Duodenal mucosa (tissue), 2 donors: ENCODE measurements around the gene FAM174B.

Experiments
- H3K27ac ChIP-seq: one replicate; pipeline ENCODE4 v1.7.0; 2013; ENCODE audit warnings: low read depth, low read length
- H3K27me3 ChIP-seq, 2 donors: one replicate each; pipeline ENCODE4 v1.7.0; 2013; ENCODE audit warnings: low read length in 2 of 2, control low read depth in 1 of 2; ENCODE audit not compliant: insufficient read depth in 2 of 2, control insufficient read depth in 1 of 2
- H3K36me3 ChIP-seq, 2 donors: one replicate each; pipeline ENCODE4 v1.7.0; 2013; ENCODE audit warnings: low read length in 2 of 2, control low read depth in 1 of 2; ENCODE audit not compliant: insufficient read depth in 2 of 2, control insufficient read depth in 1 of 2
- H3K4me1 ChIP-seq, 2 donors: one replicate each; pipeline ENCODE4 v1.7.0; 2013; ENCODE audit warnings: low read length in 2 of 2, control low read depth in 1 of 2; ENCODE audit not compliant: insufficient read depth in 2 of 2, control insufficient read depth in 1 of 2
- H3K4me3 ChIP-seq, 2 donors: one replicate each; pipeline ENCODE4 v1.7.0; 2013; ENCODE audit warnings: low read length in 2 of 2, low read depth in 1 of 2
- H3K9ac ChIP-seq, 2 donors: one replicate each; pipeline ENCODE4 v1.7.0; 2013; ENCODE audit warnings: low read length in 2 of 2, low read depth in 1 of 2
- H3K9me3 ChIP-seq, 2 donors: one replicate each; pipeline ENCODE4 v1.7.0; 2013; ENCODE audit warnings: low read length in 2 of 2, control low read depth in 1 of 2; ENCODE audit not compliant: control insufficient read depth in 1 of 2

FAM174B gene

GRCh38 chr15:92653836-92654539 is 1.6 kb downstream of the FAM174B start:
- Histone ChIP-seq H3K27ac (no peak overlapping the region), H3K9ac (no peak overlapping the region), H3K27me3 (no peaks in the 10 kb centered on the region), H3K9me3 (no peaks in the 10 kb centered on the region), H3K36me3 (no peaks in the 10 kb centered on the region), H3K4me3 (peak overlapping the region; percentile 8 to 70), H3K4me1 (peaks cover 0 to 13% of the 10 kb centered on the region in 2 donors)

- H3K36me3 ChIP-seq = no peaks in the 10 kb centered on the region
- no peak overlapping the region for H3K9ac ChIP-seq
- H3K9me3 ChIP-seq = no peaks in the 10 kb centered on the region
- peak overlapping the region in 1 of 2 donors; percentile 8 for H3K4me3 ChIP-seq
- no peaks in the 10 kb centered on the region for H3K27me3 ChIP-seq
- peaks cover 0 to 13% of the 10 kb centered on the region in 2 donors for H3K4me1 ChIP-seq
- no peak overlapping the region for H3K27ac ChIP-seq
Observed at GRCh38 chr15:92653366-92653765, 2.2 kb downstream of the FAM174B start.

GRCh38 chr15:92652576-92652966 is 3.0 kb downstream of the FAM174B start:
- Histone ChIP-seq H3K4me3 (no peak overlapping the region), H3K27me3 (no peaks in the 10 kb centered on the region), H3K9me3 (no peaks in the 10 kb centered on the region), H3K4me1 (peaks cover 0 to 13% of the 10 kb centered on the region in 2 donors), H3K9ac (no peak overlapping the region), H3K27ac (no peak overlapping the region), H3K36me3 (no peaks in the 10 kb centered on the region)

GRCh38 chr15:92651877-92652575 is 3.5 kb downstream of the FAM174B start:
- Histone ChIP-seq H3K27me3 (no peaks in the 10 kb centered on the region), H3K9ac (no peak overlapping the region), H3K27ac (no peak overlapping the region), H3K4me1 (peaks cover 0 to 13% of the 10 kb centered on the region in 2 donors), H3K36me3 (no peaks in the 10 kb centered on the region), H3K4me3 (no peak overlapping the region), H3K9me3 (no peaks in the 10 kb centered on the region)

- Histone ChIP-seq H3K27me3 (no peaks in the 10 kb centered on the region), H3K4me3 (no peak overlapping the region), H3K9ac (no peak overlapping the region), H3K4me1 (peaks cover 0 to 13% of the 10 kb centered on the region in 2 donors), H3K9me3 (no peaks in the 10 kb centered on the region), H3K36me3 (no peaks in the 10 kb centered on the region), H3K27ac (no peak overlapping the region)
Observed at GRCh38 chr15:92650966-92651365, 4.6 kb downstream of the FAM174B start.

GRCh38 chr15:92650256-92650655 is 5.3 kb downstream of the FAM174B start:
- Histone ChIP-seq H3K9me3 (no peaks in the 10 kb centered on the region), H3K27me3 (no peaks in the 10 kb centered on the region), H3K4me3 (no peak overlapping the region), H3K4me1 (peaks cover 0 to 13% of the 10 kb centered on the region in 2 donors), H3K9ac (no peak overlapping the region), H3K36me3 (no peaks in the 10 kb centered on the region), H3K27ac (no peak overlapping the region)

GRCh38 chr15:92648190-92648875 is 7.2 kb downstream of the FAM174B start:
- H3K27ac ChIP-seq = no peak overlapping the region
- H3K4me1 ChIP-seq = peaks cover 0 to under 1% of the 10 kb centered on the region in 2 donors

GRCh38 chr15:92647467-92648163 is 8.0 kb downstream of the FAM174B start:
- Histone ChIP-seq H3K36me3 (no peaks in the 10 kb centered on the region), H3K4me1 (no peaks in the 10 kb centered on the region), H3K4me3 (no peak overlapping the region), H3K9ac (no peak overlapping the region), H3K27ac (no peak overlapping the region), H3K9me3 (no peaks in the 10 kb centered on the region), H3K27me3 (no peaks in the 10 kb centered on the region)

More at GRCh38 chr15:92648190-92648875, 7.2 kb downstream of the FAM174B start:
- Histone ChIP-seq H3K27me3 (no peaks in the 10 kb centered on the region), H3K9me3 (no peaks in the 10 kb centered on the region), H3K9ac (no peak overlapping the region), H3K36me3 (no peaks in the 10 kb centered on the region), H3K4me3 (no peak overlapping the region)

- Histone ChIP-seq H3K4me1 (no peaks in the 10 kb centered on the region), H3K9ac (no peak overlapping the region)
Observed at GRCh38 chr15:92646216-92646615, 9.4 kb downstream of the FAM174B start.

More at GRCh38 chr15:92646216-92646615, 9.4 kb downstream of the FAM174B start:
- Histone ChIP-seq H3K27ac (no peak overlapping the region), H3K36me3 (no peaks in the 10 kb centered on the region), H3K4me3 (no peak overlapping the region), H3K9me3 (no peaks in the 10 kb centered on the region), H3K27me3 (no peaks in the 10 kb centered on the region)
